B cell (primary cell): ENCODE data around the gene ADGRB2. TPM values are rescaled to one million over a fixed set of nuclear protein-coding genes. Genes with fewer than 3 reads are reported as not detected.

Experiments
- ATAC-seq: fragments of 200-7000 bp; cut with Tn5 transposase; one replicate; pipeline ENCODE4 v1.10.0; 2021; ENCODE audit warnings: low read depth, mild to moderate bottlenecking, moderate number of reproducible peaks, moderate library complexity
- CTCF ChIA-PET: fragments of 350-600 bp; sonication (Branson Sonifier 250); formaldehyde crosslinking; loops from one replicate; lab custom pipeline; 2021; ENCODE audit warnings: antibody characterized with exemption, inconsistent platforms; lab: Charles Lee
- POLR2A ChIA-PET: fragments of 350-600 bp; sonication (Branson Sonifier 250); formaldehyde crosslinking; loops from one replicate; lab custom pipeline; 2021; ENCODE audit warnings: antibody characterized with exemption; lab: Charles Lee
- DNase-seq: peaks from one replicate; pipeline ENCODE4 v3.0.0; 2013
- H2AFZ ChIP-seq: 2 replicates; pipeline ENCODE4 v1.6.1; 2012; ENCODE audit warnings: mild to moderate bottlenecking, low read depth, low read length; ENCODE audit not compliant: insufficient read depth, poor library complexity, severe bottlenecking
- H3K27ac ChIP-seq, 2 donors: 1 replicate in 1 of 2; 2 replicates in 1 of 2; pipeline ENCODE4 v1.5.1; 2012 to 2013; ENCODE audit warnings: low read length in 2 of 2, mild to moderate bottlenecking in 2 of 2, moderate library complexity in 1 of 2
- H3K27me3 ChIP-seq, 4 experiments: fragments of 200-600 bp in 1 of 4; sonication (generic) in 1 of 4; replicated peaks in 1 of 4; 1 replicate in 2 of 4; 2 replicates in 2 of 4; pipeline versions ENCODE4 v1.6.1 to v1.7.0; 2013 to 2016; ENCODE audit warnings: low read length in 3 of 4, mild to moderate bottlenecking in 2 of 4, mixed read lengths in 1 of 4, moderate library complexity in 1 of 4; ENCODE audit not compliant: insufficient read depth in 4 of 4, control insufficient read depth in 3 of 4; ENCODE audit errors: control extremely low read depth in 1 of 4
- H3K36me3 ChIP-seq, 2 experiments: replicated peaks in 1 of 2; 1 replicate in 1 of 2; 2 replicates in 1 of 2; pipeline versions ENCODE4 v1.6.1 to v1.7.1; 2013; ENCODE audit warnings: low read length in 1 of 2; ENCODE audit not compliant: insufficient read depth in 2 of 2, control insufficient read depth in 1 of 2; ENCODE audit errors: control extremely low read depth in 1 of 2, extremely low read depth in 1 of 2
- H3K4me1 ChIP-seq, 2 donors: fragments of 200-600 bp in 1 of 2; sonication (generic) in 1 of 2; 1 replicate in 1 of 2; 2 replicates in 1 of 2; pipeline versions ENCODE4 v1.5.1 to v1.6.1; 2013 to 2017; ENCODE audit warnings: low read length in 2 of 2; ENCODE audit not compliant: control insufficient read depth in 2 of 2, insufficient read depth in 2 of 2
- H3K4me2 ChIP-seq: replicated peaks from 2 replicates; pipeline ENCODE3; 2012; ENCODE audit warnings: mild to moderate bottlenecking, low read depth, low read length; ENCODE audit not compliant: poor library complexity, severe bottlenecking
- H3K4me3 ChIP-seq, 5 experiments: fragments of 200-600 bp in 1 of 5; sonication (generic) in 1 of 5; 1 replicate in 3 of 5; 2 replicates in 2 of 5; pipeline versions ENCODE4 v1.5.1 to v1.7.0; 2011 to 2016; ENCODE audit warnings: low read length in 4 of 5, mild to moderate bottlenecking in 4 of 5, low read depth in 2 of 5, control low read depth in 1 of 5, moderate library complexity in 1 of 5; ENCODE audit not compliant: insufficient read depth in 1 of 5; ENCODE audit errors: control extremely low read depth in 1 of 5, extremely low read depth in 1 of 5
- H3K79me2 ChIP-seq: fragments of 200-600 bp; sonication (generic); one replicate; pipeline ENCODE4 v1.6.0; 2016; ENCODE audit warnings: low read length; ENCODE audit not compliant: control insufficient read depth, insufficient read depth
- H3K9ac ChIP-seq: fragments of 200-600 bp; sonication (generic); 2 replicates; pipeline ENCODE4 v1.6.1; 2017; ENCODE audit warnings: mild to moderate bottlenecking, low read length, moderate library complexity
- H3K9me3 ChIP-seq, 3 donors: one replicate each; pipeline versions ENCODE4 v1.6.1 to v1.7.1; 2013; ENCODE audit warnings: low read length in 2 of 3; ENCODE audit not compliant: control insufficient read depth in 2 of 3, insufficient read depth in 1 of 3; ENCODE audit errors: control extremely low read depth in 1 of 3
- H4K20me1 ChIP-seq: 2 replicates; pipeline ENCODE4 v1.6.0; 2012; ENCODE audit warnings: mild to moderate bottlenecking, low read length; ENCODE audit not compliant: insufficient read depth, control insufficient read depth, poor library complexity, severe bottlenecking
- H3K27ac Mint-ChIP-seq: one replicate; pipeline ENCODE4 v1.8.0; 2021; ENCODE audit warnings: mixed read lengths
- H3K27me3 Mint-ChIP-seq: one replicate; pipeline ENCODE4 v1.8.0; 2021; ENCODE audit warnings: mixed read lengths
- H3K4me1 Mint-ChIP-seq: one replicate; pipeline ENCODE4 v1.8.0; 2021; ENCODE audit warnings: mixed read lengths
- H3K4me3 Mint-ChIP-seq: one replicate; pipeline ENCODE4 v1.8.0; 2021; ENCODE audit warnings: mixed read lengths
- H3K9me3 Mint-ChIP-seq: one replicate; pipeline ENCODE4 v1.8.0; 2022; ENCODE audit warnings: mixed read lengths; ENCODE audit not compliant: insufficient read depth
- EZH2 ChIP-seq: IDR thresholded peaks from 2 replicates; pipeline ENCODE4 v1.6.1; 2012; ENCODE audit warnings: borderline replicate concordance, low read depth, mild to moderate bottlenecking, moderate library complexity, low read length; ENCODE audit not compliant: insufficient read depth, poor library complexity, severe bottlenecking
- WGBS: methylation state at CpG from one replicate; pipeline ENCODE4 v1.1.5; 2013; ENCODE audit warnings: missing lambda C conversion rate; ENCODE audit not compliant: insufficient coverage; 5-methylcytosine and 5-hydroxymethylcytosine counted together
- intact Hi-C: fragments of 100-400 bp; cut with micrococcal nuclease; formaldehyde crosslinking; loops from one replicate; pipeline ENCODE4 v1.10.0; 2022
- polyA plus RNA-seq: library from polyadenylated mRNA; depleted of rRNA; stranded (reverse); fragments of >200 nt; gene quantifications from 2 replicates; pipeline ENCODE4 v1.2.3, GENCODE V29; 2012
- total RNA-seq, 2 donors: library from RNA; stranded (reverse); fragments of 120-200 nt in 1 of 2; gene quantifications; 1 replicate in 1 of 2; 2 replicates in 1 of 2; pipeline versions ENCODE4 v1.2.3 to v1.2.4, GENCODE V29; 2013 to 2022
- TF ChIP-seq, protein P1 (sequence below): fragments of 200-600 bp; IDR thresholded peaks from one replicate; pipeline ENCODE4 v1.8.0; 2022; ENCODE audit warnings: antibody characterized with exemption, mild to moderate bottlenecking

The ADGRB2 gene
- total and polyA plus RNA-seq, 2 donors (not counting 1 experiment from before 2014, with no cell fraction given) = 1.9 to 2.7 TPM

DNA sequence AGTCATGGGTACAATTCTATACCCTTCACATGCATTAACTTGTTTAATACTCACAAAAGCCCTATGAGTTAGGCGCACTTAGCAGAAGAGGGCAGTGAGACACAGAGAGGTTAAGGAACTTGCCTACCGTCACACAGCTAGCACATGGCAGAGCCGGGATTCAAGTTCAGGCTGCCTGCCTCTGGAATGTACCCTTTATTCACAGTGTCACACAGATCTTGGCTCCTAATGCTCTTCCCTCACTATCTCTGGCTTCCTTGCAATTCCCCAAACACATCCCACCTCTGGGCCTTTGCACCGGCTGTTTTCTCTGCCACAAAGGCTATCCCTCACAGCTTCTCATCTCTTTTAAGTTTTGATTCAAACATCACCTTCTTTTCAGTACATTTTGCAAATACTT, 85.5 kb downstream of the ADGRB2 start:
- Histone ChIP-seq H3K27me3 (peaks cover 0 to 9% (median 0%) of the 10 kb centered on the region in 4 experiments), H3K9me3 (no peaks in the 10 kb centered on the region), H3K4me2 (no peak overlapping the region), H4K20me1 (no peaks in the 10 kb centered on the region), H3K4me1 (no peaks in the 10 kb centered on the region), H3K27ac (no peak overlapping the region), H3K4me3 (no peak overlapping the region), H3K9ac (no peak overlapping the region), H3K36me3 (no peaks in the 10 kb centered on the region), H2AFZ (no peak overlapping the region), H3K79me2 (no peaks in the 10 kb centered on the region)
- Mint-ChIP-seq H3K4me1 (no peaks in the 10 kb centered on the region), H3K9me3 (no peaks in the 10 kb centered on the region), H3K27ac (no peak overlapping the region), H3K27me3 (peaks cover 24% of the 10 kb centered on the region), H3K4me3 (no peak overlapping the region)
- ChIA-PET CTCF (interaction anchor here (0.8 to 1.8 kb wide), 3 partner anchors 14 to 111 kb away, joined by 3 to 5 read pairs (median 3); no protein-coding TSS in a partner anchor), POLR2A (no interaction called here)
- ATAC-seq (no peak), DNase-seq (no peak)
- TF ChIP-seq EZH2 = no peak
- TF ChIP-seq, protein P1, sequence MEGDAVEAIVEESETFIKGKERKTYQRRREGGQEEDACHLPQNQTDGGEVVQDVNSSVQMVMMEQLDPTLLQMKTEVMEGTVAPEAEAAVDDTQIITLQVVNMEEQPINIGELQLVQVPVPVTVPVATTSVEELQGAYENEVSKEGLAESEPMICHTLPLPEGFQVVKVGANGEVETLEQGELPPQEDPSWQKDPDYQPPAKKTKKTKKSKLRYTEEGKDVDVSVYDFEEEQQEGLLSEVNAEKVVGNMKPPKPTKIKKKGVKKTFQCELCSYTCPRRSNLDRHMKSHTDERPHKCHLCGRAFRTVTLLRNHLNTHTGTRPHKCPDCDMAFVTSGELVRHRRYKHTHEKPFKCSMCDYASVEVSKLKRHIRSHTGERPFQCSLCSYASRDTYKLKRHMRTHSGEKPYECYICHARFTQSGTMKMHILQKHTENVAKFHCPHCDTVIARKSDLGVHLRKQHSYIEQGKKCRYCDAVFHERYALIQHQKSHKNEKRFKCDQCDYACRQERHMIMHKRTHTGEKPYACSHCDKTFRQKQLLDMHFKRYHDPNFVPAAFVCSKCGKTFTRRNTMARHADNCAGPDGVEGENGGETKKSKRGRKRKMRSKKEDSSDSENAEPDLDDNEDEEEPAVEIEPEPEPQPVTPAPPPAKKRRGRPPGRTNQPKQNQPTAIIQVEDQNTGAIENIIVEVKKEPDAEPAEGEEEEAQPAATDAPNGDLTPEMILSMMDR = no peak
- WGBS = 93% methylated on average over 4 of the region's 4 CpGs
- intact Hi-C loops = no loop called here

DNA sequence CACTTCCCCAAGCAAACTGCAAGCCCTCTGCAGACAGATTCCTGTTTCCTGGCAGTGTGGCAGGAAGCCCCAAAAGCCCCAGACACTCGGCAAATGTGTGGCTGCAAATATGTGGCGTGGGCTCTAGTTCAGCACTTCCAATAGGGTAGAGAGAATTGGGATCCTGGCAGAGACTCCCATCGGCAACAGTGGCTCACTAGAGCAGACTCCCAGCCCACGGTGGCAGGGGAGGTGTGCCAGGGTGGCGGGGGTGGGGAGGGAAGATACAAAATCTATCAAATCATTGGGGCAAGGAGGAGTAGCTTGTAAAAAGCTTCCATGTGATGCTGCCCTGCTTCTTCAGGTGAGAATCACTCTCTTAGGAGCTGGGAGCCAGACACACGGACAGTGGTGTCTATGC, 86.2 kb downstream of the ADGRB2 start:
- H3K4me3 ChIP-seq = no peak overlapping the region
- H3K9me3 ChIP-seq = no peaks in the 10 kb centered on the region
- Mint-ChIP-seq H3K9me3 (no peaks in the 10 kb centered on the region), H3K4me1 (no peaks in the 10 kb centered on the region), H3K27ac (no peak overlapping the region), H3K4me3 (no peak overlapping the region), H3K27me3 (peaks cover 24% of the 10 kb centered on the region)
- 73% methylated on average over 3 of the region's 6 CpGs for WGBS
- H3K27ac ChIP-seq = no peak overlapping the region
- no peaks in the 10 kb centered on the region for H3K4me1 ChIP-seq
- TF ChIP-seq EZH2 = no peak
- TF ChIP-seq, protein P1 = no peak
- no peak overlapping the region for H3K9ac ChIP-seq
- H3K36me3 ChIP-seq = no peaks in the 10 kb centered on the region
- DNase-seq = no peak
- intact Hi-C loops = no loop called here
- no peak for ATAC-seq
- CTCF ChIA-PET = interaction anchor here (1.8 kb wide), 1 partner anchor 15 kb away, joined by 5 read pairs; no protein-coding TSS in a partner anchor
- H3K79me2 ChIP-seq = no peaks in the 10 kb centered on the region
- peaks cover 0 to 8% (median 0%) of the 10 kb centered on the region in 4 experiments for H3K27me3 ChIP-seq
- POLR2A ChIA-PET = no interaction called here
- no peak overlapping the region for H2AFZ ChIP-seq
- H3K4me2 ChIP-seq = no peak overlapping the region
- no peaks in the 10 kb centered on the region for H4K20me1 ChIP-seq
